Measurements from ENCODE around the gene DNAJC27. TPM values are rescaled to one million over a fixed set of nuclear protein-coding genes. Genes with fewer than 3 reads are reported as not detected.

DNAJC27 gene
- total and polyA plus RNA-seq, 9 of the 15 experiments (the other 6 are each of a cell fraction or from before 2014, with no cell fraction given): 0.53 to 5.9 (median 3.0) TPM

- TF ChIP-seq, protein P1, sequence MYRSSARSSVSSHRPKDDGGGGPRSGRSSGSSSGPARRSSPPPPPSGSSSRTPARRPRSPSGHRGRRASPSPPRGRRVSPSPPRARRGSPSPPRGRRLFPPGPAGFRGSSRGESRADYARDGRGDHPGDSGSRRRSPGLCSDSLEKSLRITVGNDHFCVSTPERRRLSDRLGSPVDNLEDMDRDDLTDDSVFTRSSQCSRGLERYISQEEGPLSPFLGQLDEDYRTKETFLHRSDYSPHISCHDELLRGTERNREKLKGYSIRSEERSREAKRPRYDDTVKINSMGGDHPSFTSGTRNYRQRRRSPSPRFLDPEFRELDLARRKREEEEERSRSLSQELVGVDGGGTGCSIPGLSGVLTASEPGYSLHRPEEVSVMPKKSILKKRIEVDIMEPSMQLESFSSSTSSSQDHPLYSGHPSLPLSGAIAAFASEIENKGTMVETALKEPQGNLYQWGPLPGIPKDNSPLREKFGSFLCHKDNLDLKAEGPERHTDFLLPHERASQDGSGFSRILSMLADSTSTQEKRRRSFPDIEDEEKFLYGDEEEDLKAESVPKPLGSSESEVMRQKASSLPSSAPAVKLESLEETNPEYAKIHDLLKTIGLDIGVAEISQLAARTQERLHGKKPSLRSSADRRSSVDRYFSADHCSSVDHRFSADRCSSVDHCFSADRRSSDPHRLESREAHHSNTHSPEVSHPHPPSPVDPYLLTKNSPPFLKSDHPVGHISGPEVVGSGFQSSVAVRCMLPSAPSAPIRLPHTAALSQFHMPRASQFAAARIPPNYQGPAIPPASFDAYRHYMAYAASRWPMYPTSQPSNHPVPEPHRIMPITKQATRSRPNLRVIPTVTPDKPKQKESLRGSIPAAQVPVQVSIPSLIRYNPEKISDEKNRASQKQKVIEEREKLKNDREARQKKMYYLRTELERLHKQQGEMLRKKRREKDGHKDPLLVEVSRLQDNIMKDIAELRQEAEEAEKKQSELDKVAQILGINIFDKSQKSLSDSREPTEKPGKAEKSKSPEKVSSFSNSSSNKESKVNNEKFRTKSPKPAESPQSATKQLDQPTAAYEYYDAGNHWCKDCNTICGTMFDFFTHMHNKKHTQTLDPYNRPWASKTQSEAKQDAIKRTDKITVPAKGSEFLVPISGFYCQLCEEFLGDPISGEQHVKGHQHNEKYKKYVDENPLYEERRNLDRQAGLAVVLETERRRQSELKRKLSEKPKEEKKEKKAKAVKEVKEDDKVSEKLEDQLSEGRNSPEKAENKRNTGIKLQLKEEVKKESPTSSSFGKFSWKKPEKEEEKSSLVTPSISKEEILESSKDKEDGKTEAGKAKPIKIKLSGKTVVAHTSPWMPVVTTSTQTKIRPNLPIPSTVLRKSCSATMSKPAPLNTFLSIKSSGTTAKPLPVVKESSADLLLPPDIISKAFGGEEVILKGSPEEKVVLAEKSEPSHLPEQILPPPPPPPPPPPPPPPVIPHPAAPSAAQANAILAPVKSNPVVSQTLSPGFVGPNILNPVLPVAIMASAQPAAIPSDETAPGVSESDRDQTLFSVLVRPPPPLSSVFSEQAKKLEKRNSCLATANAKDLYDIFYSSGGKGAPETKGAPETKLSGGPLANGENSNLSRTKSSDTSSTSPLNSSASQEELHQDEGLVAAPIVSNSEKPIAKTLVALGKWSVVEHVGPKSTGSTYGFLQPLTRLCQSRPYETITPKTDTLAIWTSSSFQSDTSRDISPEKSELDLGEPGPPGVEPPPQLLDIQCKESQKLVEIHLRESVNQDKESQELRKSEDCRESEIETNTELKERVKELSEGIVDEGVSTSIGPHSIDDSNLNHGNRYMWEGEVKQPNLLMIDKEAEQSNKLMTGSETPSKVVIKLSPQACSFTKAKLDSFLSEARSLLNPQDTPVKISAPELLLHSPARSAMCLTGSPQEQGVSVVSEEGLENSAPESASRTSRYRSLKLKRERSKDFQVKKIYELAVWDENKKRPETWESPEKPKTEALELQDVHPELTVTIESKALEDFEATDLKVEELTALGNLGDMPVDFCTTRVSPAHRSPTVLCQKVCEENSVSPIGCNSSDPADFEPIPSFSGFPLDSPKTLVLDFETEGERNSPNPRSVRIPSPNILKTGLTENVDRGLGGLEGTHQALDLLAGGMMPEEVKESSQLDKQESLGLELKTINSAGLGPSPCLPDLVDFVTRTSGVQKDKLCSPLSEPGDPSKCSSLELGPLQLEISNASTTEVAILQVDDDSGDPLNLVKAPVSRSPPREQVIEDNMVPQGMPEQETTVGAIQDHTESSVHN (IDR thresholded peaks at IDR 0.05; ENCODE audit: borderline replicate concordance in 1 of 2, low read depth in 1 of 2): no peak
- TF ChIP-seq ZNF780A (CRISPR knock-in tag; IDR thresholded peaks at IDR 0.05) (no peak), TAF1 (IDR thresholded peaks at IDR 0.05; ENCODE audit: control insufficient read depth, extremely low read depth, insufficient read depth, low read length, severe bottlenecking) (no peak), ZNF586 (CRISPR knock-in tag; conservative IDR thresholded peaks at IDR 0.05) (no peak), ATF4 (CRISPR knock-in tag; IDR thresholded peaks at IDR 0.05) (no peak), MEF2D (tag; conservative IDR thresholded peaks at IDR 0.05; ENCODE audit: low read depth) (no peak), ZNF146 (CRISPR knock-in tag; IDR thresholded peaks at IDR 0.05; ENCODE audit: unreplicated experiment) (no peak), ELF4 (CRISPR knock-in tag; IDR thresholded peaks at IDR 0.05) (0 out of 2 replicates have a peak, but pooled peaks have one; percentile 23), TFAP4 (CRISPR knock-in tag; IDR thresholded peaks at IDR 0.05; ENCODE audit: borderline replicate concordance) (0 out of 2 replicates have a peak, but pooled peaks have one; percentile 18), GTF2A2 (tag; IDR thresholded peaks at IDR 0.05) (no peak), XRCC3 (IDR thresholded peaks at IDR 0.05) (no peak), TARDBP (IDR thresholded peaks at IDR 0.05) (0 out of 2 replicates have a peak, but pooled peaks have one; percentile 22), RBM15 (IDR thresholded peaks at IDR 0.05; ENCODE audit: insufficient read depth, low read length) (no peak)
- TF ChIP-seq, protein P2, sequence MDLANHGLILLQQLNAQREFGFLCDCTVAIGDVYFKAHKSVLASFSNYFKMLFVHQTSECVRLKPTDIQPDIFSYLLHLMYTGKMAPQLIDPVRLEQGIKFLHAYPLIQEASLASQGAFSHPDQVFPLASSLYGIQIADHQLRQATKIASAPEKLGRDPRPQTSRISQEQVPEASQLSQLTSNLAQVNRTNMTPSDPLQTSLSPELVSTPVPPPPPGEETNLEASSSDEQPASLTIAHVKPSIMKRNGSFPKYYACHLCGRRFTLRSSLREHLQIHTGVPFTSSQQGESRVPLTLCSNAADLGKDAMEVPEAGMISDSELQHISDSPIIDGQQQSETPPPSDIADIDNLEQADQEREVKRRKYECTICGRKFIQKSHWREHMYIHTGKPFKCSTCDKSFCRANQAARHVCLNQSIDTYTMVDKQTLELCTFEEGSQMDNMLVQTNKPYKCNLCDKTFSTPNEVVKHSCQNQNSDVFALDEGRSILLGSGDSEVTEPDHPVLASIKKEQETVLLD (IDR thresholded peaks at IDR 0.05): no peak
- TF ChIP-seq, protein P3, sequence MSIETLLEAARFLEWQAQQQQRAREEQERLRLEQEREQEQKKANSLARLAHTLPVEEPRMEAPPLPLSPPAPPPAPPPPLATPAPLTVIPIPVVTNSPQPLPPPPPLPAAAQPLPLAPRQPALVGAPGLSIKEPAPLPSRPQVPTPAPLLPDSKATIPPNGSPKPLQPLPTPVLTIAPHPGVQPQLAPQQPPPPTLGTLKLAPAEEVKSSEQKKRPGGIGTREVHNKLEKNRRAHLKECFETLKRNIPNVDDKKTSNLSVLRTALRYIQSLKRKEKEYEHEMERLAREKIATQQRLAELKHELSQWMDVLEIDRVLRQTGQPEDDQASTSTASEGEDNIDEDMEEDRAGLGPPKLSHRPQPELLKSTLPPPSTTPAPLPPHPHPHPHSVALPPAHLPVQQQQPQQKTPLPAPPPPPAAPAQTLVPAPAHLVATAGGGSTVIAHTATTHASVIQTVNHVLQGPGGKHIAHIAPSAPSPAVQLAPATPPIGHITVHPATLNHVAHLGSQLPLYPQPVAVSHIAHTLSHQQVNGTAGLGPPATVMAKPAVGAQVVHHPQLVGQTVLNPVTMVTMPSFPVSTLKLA (conservative IDR thresholded peaks at IDR 0.05): 0 out of 4 replicates have a peak, but pooled peaks of 1 of the 2 experiments have one; percentile 24
These were observed 52.7 kb downstream of the DNAJC27 start (continued) for GRCh38 chr2:24919037-24919505.

Measured in K562 (cell line).